GM21515 (cell line): ENCODE measurements around the gene MOCOS.
"Not testable (repeated sequence)": the region's sequence is repeated elsewhere in the genome, so short reads cannot be mapped to it uniquely, and the experiment has no call there.

Experiments used
- ATAC-seq: cut with Tn5 transposase; IDR thresholded peaks from one replicate; pipeline ENCODE4 v1.9.1; 2021; ENCODE audit not compliant: unreplicated experiment

MOCOS gene

GRCh38 chr18:36197511-36198166 is 10.3 kb downstream of the MOCOS start:
- ATAC-seq, result no peak

DNA sequence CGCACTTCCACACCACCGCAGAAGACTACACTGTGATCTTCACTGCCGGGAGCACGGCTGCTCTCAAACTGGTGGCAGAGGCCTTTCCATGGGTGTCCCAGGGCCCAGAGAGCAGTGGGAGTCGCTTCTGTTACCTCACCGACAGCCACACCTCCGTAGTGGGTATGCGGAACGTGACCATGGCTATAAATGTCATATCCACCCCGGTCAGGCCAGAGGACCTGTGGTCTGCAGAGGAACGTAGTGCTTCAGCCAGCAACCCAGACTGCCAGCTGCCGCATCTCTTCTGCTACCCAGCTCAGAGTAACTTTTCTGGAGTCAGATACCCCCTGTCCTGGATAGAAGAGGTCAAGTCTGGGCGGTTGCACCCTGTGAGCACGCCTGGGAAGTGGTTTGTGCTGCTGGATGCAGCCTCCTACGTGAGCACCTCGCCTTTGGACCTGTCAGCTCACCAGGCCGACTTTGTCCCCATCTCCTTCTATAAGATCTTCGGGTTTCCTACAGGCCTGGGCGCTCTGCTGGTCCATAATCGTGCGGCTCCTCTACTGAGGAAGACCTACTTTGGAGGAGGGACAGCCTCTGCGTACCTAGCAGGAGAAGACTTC is 12.5 kb downstream of the MOCOS start:
- no peak for ATAC-seq

- no peak for ATAC-seq
These were observed 13.1 kb downstream of the MOCOS start for GRCh38 chr18:36200354-36200771.

DNA sequence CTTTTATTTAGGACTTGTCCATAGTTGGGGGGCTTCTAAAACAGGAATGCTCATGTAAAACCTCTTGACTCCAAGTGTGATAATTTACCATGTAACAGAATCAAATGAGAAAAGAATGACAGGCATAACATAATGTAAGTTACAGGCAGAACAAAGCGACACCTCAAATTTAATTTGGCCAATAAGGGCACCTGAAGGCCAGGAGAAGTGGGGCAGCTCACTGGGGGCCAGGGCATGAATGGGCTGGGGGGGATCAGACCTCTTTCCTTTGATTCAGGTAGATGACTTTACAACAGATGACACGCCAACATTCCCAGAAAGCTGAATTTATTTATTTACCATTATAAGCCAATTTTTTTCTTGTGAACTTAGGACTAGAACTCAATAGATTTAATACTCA is 14.5 kb downstream of the MOCOS start:
- no peak for ATAC-seq

- ATAC-seq, result no peak
These were observed 16.1 kb downstream of the MOCOS start for GRCh38 chr18:36203360-36203895.

DNA sequence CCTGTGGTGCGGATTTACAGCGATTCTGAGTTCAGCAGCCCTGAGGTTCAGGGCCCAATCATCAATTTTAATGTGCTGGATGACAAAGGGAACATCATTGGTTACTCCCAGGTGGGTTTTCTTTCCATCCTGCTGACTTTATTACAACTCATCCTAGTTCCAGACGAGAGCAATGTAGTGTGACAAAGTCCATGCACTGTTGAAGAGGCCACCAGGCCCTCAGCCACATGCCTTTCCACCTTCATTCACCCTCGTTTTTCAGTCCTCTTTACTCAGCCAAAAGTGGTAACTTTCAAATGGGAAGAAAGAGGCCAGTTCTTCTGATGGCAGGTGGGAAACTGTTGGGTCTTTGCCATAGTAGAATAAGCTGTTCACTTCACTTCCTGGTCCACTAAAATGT is 17.9 kb downstream of the MOCOS start:
- no peak for ATAC-seq

DNA sequence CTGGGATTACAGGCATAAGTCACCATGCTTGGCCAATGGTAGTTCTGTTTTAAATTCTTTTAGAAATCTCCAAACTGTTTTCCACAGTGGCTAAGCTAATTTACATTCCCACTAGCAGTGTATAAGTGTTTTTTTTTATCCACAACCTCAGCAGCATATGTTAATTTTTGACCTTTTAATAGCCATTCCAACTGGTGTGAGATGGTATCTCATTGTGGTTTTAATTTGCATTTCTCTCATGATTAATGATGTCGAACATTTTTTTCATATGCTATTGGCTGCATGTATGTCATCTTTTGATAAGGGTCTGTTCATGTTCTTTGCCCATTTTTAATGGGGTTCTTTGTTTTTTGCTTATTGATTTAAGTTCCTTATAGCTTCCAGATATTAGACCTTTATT is 20.0 kb downstream of the MOCOS start:
- ATAC-seq, result no peak

- ATAC-seq, result not testable (repeated sequence)
These were observed 20.7 kb downstream of the MOCOS start for GRCh38 chr18:36207969-36208368.

- no peak for ATAC-seq
These were observed 24.3 kb downstream of the MOCOS start for GRCh38 chr18:36211612-36212065.

- no peak for ATAC-seq
These were observed 25.2 kb downstream of the MOCOS start for GRCh38 chr18:36212301-36213171.

- no peak for ATAC-seq
These were observed 27.5 kb downstream of the MOCOS start for GRCh38 chr18:36214811-36215210.

GRCh38 chr18:36215577-36215976 is 28.3 kb downstream of the MOCOS start:
- no peak for ATAC-seq

GRCh38 chr18:36217348-36217747 is 30.1 kb downstream of the MOCOS start:
- no peak for ATAC-seq

- no peak for ATAC-seq
These were observed 41.9 kb downstream of the MOCOS start for GRCh38 chr18:36229188-36229587.

DNA sequence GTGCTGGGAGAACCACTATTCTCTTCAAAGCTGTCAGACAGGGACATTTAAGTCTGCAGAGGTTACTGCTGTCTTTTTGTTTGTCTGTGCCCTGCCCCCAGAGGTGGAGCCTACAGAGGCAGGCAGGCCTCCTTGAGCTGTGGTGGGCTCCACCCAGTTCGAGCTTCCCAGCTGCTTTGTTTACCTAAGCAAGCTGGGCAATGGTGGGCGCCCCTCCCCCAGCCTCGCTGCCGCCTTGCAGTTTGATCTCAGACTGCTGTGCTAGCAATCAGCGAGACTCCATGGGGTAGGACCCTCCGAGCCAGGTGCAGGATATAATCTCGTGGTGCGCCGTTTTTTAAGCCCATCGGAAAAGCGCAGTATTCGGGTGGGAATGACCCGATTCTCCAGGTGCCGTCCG is 53.2 kb downstream of the MOCOS start:
- ATAC-seq, result not testable (repeated sequence)

DNA sequence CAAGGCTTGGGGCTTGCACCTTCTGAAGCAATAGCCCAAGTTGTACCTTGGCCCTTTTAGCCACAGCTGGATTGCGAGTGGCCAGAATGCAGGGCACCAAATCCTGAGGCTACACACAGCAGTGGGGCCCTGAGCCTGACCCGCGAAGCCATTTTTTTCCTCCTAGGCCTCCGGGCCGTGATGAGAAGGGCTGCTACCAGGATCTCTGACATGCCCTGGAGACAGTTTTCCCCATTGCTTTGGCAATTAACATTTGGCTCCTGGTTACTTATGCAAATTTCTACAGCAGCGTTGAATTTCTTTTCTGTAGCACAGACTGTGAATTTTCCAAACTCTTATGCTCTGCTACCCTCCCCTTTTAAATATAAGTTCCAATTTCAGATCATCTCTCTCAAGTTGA is 54.5 kb downstream of the MOCOS start:
- no peak for ATAC-seq

DNA sequence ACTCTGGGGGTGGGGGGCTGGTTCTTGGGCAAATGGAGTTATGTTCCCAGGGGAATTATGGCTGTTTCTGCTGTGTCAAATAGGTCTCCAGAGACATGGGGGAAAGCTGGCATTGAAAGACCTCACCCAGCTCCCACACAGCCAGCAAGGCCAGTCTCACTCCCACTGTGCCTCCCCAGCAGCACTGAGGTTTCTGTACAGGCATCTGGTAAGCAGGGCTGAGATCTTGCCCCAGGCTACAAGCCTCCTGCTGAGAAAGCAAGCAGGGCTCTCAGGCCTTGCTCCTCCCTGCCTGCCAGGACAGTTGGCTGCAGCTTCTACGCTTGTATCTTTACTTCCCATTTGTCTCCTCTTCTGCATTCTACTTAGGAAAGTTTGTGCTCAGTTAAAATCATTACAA is 59.7 kb downstream of the MOCOS start:
- ATAC-seq, result no peak

DNA sequence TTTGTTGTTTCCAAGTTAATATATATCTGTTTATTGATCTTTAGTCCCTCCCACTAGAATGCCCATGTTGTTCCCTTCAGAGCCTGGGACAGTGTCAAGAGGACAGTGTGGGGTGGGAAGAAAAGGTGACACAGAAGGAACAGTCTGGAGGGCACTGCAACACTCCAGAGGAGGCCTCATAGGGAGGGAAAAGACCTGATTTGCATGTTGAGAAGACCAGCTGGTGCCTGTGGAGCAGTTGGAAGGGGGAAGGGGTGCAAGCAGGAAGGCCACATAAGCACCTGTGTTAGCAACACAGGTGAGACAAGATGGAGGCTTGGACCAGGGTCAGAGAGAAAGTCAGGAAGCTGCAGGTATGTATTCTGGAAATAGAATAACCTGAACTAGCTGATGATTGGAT is 62.1 kb downstream of the MOCOS start:
- ATAC-seq, result no peak

GRCh38 chr18:36250827-36251226 is 63.5 kb downstream of the MOCOS start:
- ATAC-seq, result no peak

GRCh38 chr18:36255072-36255698 is 67.9 kb downstream of the MOCOS start:
- ATAC-seq, result no peak

GRCh38 chr18:36256094-36256493 is 68.8 kb downstream of the MOCOS start:
- ATAC-seq, result no peak
